GM19438 (cell line): Measurements from ENCODE around the gene METTL4.
A peak's percentile ranks its signal among the peaks of the same experiment; 100 is the strongest.

Experiments
- ATAC-seq: cut with Tn5 transposase; IDR thresholded peaks from one replicate; pipeline ENCODE4 v1.9.1; 2021; ENCODE audit warnings: low read depth; ENCODE audit not compliant: unreplicated experiment

Gene METTL4

DNA sequence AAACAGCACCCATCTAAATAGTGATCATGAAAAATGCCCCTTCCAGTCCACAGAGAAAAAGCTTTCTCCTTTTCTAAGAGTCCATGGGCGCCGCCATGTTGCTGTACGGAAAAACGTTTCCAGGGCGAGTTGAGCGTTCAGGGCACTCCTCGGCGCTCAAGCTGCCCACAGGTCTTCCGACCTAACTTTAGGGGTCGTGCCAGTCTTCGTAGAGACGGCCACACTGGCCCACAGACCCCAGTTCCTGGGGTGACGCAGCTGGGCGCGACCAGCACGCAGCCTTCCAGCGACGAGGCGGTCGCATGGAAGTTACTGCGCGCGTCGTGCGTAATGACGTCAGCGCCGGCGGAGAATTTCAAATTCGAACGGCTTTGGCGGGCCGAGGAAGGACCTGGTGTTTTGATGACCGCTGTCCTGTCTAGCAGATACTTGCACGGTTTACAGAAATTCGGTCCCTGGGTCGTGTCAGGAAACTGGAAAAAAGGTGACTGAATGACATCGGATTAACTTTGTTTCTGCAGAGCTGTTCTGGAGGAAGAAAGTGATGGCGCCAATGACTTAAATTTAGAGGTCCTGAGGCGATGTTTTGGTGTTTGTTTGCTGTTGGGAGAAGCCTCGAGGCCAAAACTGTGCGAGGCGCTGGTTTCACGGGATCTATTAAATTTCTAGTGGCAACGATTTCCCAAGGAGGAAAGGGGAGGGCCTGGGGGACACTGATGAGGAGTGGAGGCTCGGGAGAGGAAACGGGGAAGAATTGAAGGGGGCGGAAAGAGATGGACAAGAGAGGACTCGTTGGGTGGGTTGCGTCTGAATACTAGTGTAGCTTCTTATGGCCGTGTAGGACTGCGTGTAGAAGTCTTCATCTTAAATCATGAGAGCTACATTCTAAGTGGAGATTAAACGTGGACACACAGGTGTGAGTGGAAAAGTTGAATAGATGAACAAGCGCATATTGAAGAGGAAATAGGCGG lies at the start of gene METTL4, which contains the start of gene NDC80:
Gene METTL4 (minus strand): TSS at position 306 of the 971 bp plus-strand sequence. CDS start 4,289 bp downstream, outside the sequence.
Gene NDC80 (plus strand): TSS at position 358 of the 971 bp plus-strand sequence. CDS start 1,429 bp downstream, outside the sequence.
- peak; percentile 71 for ATAC-seq

DNA sequence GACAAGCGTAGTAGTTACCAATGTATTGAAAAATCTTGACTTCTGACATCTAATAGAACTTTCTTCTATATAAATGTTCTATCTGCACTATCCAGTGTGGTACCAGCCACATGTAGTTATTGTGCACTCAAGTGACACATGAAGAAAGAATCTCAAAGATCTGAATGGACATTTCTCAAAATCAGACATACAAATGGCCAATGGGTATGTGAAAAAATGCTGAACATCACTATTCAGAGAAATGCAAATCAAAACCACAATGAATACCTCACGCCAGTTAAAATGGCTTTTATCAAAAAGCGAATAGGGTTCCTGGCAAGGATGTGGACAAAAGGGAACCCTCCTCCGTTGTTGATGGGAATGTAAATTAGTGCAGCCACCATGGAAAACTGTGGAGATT lies 46.7 kb upstream of the METTL4 start:
- ATAC-seq = no peak

DNA sequence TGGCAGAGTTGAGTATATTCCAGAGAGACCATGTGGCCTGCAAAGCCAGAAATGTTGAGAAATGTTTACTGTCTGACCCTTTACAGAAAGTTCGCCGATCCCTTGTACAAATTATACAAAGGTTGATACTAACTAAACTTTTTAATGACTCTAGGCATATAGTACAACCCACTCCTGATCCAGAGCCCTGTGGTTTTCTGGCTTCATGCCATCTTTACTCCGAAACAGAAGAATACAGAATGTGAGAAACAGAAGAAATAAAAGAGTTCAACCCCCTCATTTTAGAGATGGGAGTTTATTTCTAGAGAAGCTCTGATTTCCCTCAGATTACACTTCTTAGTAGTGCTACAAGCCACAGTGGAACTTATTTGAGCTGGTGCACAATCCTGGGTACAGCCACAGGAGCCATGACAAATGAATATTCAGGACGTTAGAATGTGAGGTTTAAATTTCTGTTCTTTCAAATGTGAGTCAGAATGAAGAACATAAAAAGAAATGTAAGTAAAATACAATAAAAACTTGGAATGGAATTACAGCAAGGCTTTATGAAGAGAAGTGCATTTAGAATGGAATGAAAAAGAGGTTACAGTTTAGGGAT lies 46.2 kb upstream of the METTL4 start:
- no peak for ATAC-seq

- ATAC-seq = no peak
Observed at GRCh38 chr18:2612996-2613395, 41.7 kb upstream of the METTL4 start.

GRCh38 chr18:2610549-2610948 lies 39.2 kb upstream of the METTL4 start:
- no peak for ATAC-seq

- ATAC-seq = no peak
Observed at GRCh38 chr18:2609604-2610003, 38.3 kb upstream of the METTL4 start.

DNA sequence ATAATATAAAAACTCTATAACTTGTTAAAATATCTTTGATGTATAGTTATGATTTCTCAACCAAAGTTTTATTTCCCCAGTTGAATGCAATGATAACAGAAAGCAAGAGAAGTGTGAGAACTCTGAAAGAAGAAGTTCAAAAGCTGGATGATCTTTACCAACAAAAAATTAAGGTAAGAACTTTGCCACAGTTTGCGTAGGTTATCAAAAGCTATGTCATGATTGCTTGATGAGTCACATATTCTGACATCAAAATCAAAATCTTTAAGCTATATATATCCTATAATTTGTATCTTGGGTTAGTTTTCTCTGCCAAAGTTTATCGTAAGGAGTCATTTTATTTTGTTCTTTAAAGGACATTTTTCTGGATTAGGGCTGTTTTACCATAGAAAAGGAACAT lies 35.0 kb upstream of the METTL4 start:
- no peak for ATAC-seq

- no peak for ATAC-seq
Observed at GRCh38 chr18:2602844-2603243, 31.5 kb upstream of the METTL4 start.

- ATAC-seq = no peak
Observed at GRCh38 chr18:2597639-2598038, 26.3 kb upstream of the METTL4 start.

DNA sequence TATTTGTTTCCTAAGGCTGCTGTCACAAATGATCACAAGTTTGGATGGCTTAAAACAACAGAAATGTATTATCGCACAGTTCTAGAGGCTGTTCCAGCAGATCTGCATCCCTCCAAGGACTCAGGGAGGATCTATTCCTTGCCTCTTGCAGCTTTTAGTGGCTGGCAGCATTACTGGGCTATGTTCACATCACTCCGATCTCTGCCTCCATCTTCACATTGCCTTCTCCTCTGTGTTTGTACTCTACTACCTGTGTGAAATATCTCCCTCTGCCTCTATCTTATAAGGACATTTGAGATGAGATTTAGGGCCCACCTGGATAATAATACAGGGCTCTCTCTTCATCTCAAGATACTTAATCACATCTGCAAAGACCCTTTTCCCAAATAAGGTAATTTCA lies 19.0 kb upstream of the METTL4 start:
- no peak for ATAC-seq

DNA sequence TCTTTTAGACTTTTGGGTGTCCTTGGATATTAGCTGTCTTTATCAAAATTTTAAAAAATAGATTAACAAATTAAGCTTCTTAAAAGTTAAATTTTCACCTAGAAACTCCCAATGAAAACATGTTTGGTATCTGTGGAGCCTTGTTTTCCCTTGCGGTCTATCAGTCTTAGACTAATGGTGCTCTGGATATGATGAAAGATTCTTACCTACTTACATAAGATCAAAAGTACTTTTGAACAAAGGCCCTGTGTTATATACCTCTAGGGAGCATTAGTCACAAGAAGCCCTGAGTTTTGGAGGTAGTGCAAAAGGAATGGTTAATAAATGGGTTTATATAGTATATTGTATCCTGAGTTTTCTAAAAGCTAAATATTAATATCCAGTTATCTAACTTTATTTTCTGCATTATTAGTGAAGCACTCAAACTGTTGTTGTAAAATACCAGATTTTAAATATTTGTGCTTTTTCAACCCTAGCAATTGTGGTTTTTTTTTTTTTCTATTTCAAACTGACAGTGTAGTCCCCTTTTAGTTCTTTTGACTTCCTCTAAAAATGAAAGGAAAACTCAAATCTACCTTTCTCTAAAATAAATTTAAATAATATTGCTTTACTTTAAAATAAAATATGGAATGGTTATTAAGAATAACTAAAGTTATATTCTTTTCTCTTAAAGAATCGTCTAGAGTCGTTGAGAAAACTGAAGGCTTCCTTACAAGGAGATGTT lies 18.2 kb upstream of the METTL4 start:
- no peak for ATAC-seq

GRCh38 chr18:2588666-2589344 lies 17.5 kb upstream of the METTL4 start:
- no peak for ATAC-seq

DNA sequence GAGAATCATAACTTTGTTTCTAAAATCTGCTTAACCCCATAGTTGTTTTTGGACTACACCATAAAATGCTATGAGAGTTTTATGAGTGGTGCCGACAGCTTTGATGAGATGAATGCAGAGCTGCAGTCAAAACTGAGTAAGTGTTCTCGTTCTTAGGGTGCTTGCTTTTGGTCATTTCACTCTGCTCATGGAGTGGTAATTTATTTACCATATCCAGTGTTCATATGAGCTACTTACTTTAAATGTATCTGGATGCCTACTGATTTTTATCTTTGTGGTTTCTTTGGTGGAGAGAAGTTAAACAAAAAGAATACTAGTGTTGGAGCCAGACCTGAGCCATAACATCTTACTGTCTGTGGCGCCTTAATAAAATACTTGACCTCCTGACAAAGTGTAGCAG lies 16.5 kb upstream of the METTL4 start:
- ATAC-seq = no peak

- no peak for ATAC-seq
Observed at GRCh38 chr18:2573408-2573807, 2.1 kb upstream of the METTL4 start.

GRCh38 chr18:2572892-2573291 lies 1.6 kb upstream of the METTL4 start:
- ATAC-seq = no peak

GRCh38 chr18:2572171-2572569 lies 865 bp upstream of the METTL4 start:
- no peak for ATAC-seq

- ATAC-seq = peak; percentile 65
Observed at GRCh38 chr18:2570772-2571199, 519 bp downstream of the METTL4 start.

GRCh38 chr18:2569338-2570207 lies 1.7 kb downstream of the METTL4 start:
- no peak for ATAC-seq

- no peak for ATAC-seq
Observed at GRCh38 chr18:2568605-2569004, 2.7 kb downstream of the METTL4 start.

GRCh38 chr18:2568129-2568528 lies 3.2 kb downstream of the METTL4 start:
- ATAC-seq = no peak
